HG02981 (cell line): ENCODE measurements around the gene ZC3H7A.
A peak's percentile ranks its signal among the peaks of the same experiment; 100 is the strongest.

Experiments used
- ATAC-seq: cut with Tn5 transposase; IDR thresholded peaks from one replicate; pipeline ENCODE4 v1.9.1; 2021; ENCODE audit warnings: mild to moderate bottlenecking, moderate library complexity; ENCODE audit not compliant: unreplicated experiment

Gene ZC3H7A

GRCh38 chr16:11708421-11708820, 88.6 kb downstream of the ZC3H7A start:
- no peak for ATAC-seq

- no peak for ATAC-seq
Measured at GRCh38 chr16:11707679-11708197, 89.3 kb downstream of the ZC3H7A start.

GRCh38 chr16:11706180-11706742, 90.8 kb downstream of the ZC3H7A start:
- ATAC-seq = peak; percentile 71

GRCh38 chr16:11705311-11706025, 91.6 kb downstream of the ZC3H7A start:
- ATAC-seq = no peak
